ENCODE data around the gene GPR78. TPM values are rescaled to one million over a fixed set of nuclear protein-coding genes. Genes with fewer than 3 reads are reported as not detected.

GPR78 gene
- total RNA-seq, 1 donor from 2014 or later: 0.97 TPM

DNA sequence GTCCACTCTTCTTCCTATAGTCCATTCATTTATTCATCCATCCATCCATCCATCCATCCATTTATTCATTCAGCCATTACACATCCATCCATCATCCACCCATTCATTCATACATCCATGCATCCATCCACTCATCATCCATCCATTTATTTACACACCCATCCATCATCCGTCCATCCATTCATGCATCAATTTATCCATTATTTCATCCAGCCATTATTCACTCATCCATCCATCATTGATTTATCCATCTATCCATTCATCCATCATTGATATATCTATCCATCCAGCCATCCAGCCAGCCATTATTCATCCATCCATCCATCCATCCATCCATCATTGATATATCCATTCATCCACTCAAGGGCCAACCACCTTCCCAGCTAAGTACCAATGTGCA is 25.1 kb downstream of the GPR78 start:
- no peaks in the 10 kb centered on the region for H3K36me3 Mint-ChIP-seq
- no peak overlapping the region for H3K27ac Mint-ChIP-seq
- no peaks in the 10 kb centered on the region for H3K9me3 Mint-ChIP-seq
- DNase-seq (ENCODE audit: extremely low spot score, unreplicated experiment): no peak
- TF ChIP-seq, protein P1, sequence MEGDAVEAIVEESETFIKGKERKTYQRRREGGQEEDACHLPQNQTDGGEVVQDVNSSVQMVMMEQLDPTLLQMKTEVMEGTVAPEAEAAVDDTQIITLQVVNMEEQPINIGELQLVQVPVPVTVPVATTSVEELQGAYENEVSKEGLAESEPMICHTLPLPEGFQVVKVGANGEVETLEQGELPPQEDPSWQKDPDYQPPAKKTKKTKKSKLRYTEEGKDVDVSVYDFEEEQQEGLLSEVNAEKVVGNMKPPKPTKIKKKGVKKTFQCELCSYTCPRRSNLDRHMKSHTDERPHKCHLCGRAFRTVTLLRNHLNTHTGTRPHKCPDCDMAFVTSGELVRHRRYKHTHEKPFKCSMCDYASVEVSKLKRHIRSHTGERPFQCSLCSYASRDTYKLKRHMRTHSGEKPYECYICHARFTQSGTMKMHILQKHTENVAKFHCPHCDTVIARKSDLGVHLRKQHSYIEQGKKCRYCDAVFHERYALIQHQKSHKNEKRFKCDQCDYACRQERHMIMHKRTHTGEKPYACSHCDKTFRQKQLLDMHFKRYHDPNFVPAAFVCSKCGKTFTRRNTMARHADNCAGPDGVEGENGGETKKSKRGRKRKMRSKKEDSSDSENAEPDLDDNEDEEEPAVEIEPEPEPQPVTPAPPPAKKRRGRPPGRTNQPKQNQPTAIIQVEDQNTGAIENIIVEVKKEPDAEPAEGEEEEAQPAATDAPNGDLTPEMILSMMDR (conservative IDR thresholded peaks at IDR 0.05): no peak
- H3K4me1 Mint-ChIP-seq (ENCODE audit: unreplicated experiment): no peaks in the 10 kb centered on the region
- peaks cover 6% of the 10 kb centered on the region for H3K27me3 Mint-ChIP-seq
- no peak overlapping the region for H3K4me3 Mint-ChIP-seq

DNA sequence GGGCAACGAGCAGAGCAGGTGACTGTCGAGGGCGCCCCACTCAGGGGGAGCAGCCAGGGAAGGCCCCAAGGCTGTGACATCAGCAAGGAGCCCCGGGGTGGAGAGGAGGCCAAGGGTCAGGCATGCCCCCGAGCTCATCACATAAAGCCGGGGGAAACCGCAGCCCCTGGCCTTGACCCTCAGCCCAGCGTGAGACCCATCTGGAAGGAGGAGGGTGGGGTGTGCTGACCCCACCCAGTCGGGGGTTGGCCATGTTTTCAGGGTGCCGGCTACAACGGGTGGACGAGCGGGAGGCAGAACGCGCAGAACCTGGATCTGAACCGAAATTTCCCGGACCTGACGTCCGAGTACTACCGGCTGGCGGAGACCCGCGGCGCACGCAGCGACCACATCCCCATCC is 26.3 kb downstream of the GPR78 start:
- H3K9me3 Mint-ChIP-seq: no peaks in the 10 kb centered on the region
- H3K4me3 Mint-ChIP-seq: no peak overlapping the region
- DNase-seq (ENCODE audit: extremely low spot score, unreplicated experiment): no peak
- H3K36me3 Mint-ChIP-seq: no peaks in the 10 kb centered on the region
- H3K27me3 Mint-ChIP-seq: peaks cover 6% of the 10 kb centered on the region
- no peak overlapping the region for H3K27ac Mint-ChIP-seq
- TF ChIP-seq, protein P1 (conservative IDR thresholded peaks at IDR 0.05): no peak
- H3K4me1 Mint-ChIP-seq (ENCODE audit: unreplicated experiment): no peaks in the 10 kb centered on the region

DNA sequence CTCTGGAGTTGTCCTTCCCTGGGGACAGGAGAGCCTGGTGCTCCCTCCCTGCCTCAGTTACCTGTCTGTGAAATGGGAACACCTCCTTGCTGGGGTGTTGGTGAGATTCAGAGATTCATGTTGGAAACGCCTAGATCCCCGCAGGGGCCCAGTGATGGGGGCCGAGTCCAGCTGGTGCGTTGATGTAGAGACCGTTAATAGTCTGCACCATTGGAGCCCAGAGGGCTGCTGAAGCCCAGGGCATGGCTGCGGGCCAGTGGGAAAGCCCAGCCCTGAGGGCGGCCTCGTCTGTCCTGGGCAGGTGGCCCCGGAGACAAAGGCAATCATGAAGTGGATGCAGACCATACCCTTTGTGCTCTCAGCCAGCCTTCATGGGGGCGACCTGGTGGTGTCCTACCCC is 26.8 kb downstream of the GPR78 start:
- no peak for DNase-seq (ENCODE audit: extremely low spot score, unreplicated experiment)
- Mint-ChIP-seq H3K9me3 (no peaks in the 10 kb centered on the region), H3K4me3 (no peak overlapping the region), H3K27me3 (peaks cover 6% of the 10 kb centered on the region), H3K4me1 (ENCODE audit: unreplicated experiment) (no peaks in the 10 kb centered on the region), H3K27ac (no peak overlapping the region), H3K36me3 (no peaks in the 10 kb centered on the region)
- TF ChIP-seq, protein P1 (conservative IDR thresholded peaks at IDR 0.05): no peak

DNA sequence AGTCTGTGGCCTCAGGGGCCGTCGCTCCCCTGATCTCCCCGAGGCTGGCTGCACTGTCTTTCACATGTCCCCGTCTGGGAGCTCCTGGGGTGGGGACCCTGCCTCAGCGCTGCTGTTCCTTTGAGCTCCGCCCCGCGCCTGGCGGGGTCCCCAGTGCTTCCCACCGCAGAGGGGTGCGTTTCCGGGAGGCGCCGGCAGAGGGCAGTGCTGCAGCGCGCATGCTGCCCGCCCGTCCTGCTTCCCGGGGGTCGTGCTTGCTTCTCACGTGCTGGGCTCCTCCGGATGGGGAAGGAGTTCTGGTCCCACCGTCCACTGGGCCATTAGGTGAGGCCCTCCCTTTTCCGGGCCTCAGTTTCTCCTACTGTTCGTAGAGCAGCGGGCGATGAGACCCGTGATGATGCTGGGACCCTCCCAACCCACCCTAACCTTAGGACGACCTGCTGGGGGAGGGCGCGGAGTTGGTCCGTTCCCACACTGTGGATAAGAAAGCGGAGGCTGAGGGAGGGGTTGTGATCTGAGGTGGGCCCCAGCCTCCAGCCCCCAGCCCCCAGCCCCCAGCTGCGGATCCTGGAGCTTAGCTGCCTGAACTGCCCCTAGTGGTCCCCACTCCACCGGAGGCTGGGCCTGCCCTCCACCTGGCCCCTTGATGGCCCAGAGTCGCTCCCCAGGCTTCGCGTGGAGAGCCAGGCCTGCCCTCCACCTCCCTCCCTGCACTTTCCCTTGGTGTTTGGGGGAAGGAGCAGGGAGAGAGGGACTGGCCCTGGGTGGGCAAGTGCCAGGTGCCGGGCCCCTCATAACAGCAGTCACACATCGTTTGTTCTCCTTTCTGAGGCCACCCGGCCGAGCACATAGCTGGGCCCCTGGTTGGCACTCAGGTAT is 27.6 kb downstream of the GPR78 start:
- Mint-ChIP-seq H3K27me3 (peaks cover 6% of the 10 kb centered on the region), H3K4me3 (no peak overlapping the region), H3K27ac (no peak overlapping the region), H3K36me3 (no peaks in the 10 kb centered on the region), H3K4me1 (ENCODE audit: unreplicated experiment) (no peaks in the 10 kb centered on the region), H3K9me3 (no peaks in the 10 kb centered on the region)
- TF ChIP-seq, protein P1 (conservative IDR thresholded peaks at IDR 0.05): peak; percentile 99
- DNase-seq (ENCODE audit: extremely low spot score, unreplicated experiment): peak; percentile 86

DNA sequence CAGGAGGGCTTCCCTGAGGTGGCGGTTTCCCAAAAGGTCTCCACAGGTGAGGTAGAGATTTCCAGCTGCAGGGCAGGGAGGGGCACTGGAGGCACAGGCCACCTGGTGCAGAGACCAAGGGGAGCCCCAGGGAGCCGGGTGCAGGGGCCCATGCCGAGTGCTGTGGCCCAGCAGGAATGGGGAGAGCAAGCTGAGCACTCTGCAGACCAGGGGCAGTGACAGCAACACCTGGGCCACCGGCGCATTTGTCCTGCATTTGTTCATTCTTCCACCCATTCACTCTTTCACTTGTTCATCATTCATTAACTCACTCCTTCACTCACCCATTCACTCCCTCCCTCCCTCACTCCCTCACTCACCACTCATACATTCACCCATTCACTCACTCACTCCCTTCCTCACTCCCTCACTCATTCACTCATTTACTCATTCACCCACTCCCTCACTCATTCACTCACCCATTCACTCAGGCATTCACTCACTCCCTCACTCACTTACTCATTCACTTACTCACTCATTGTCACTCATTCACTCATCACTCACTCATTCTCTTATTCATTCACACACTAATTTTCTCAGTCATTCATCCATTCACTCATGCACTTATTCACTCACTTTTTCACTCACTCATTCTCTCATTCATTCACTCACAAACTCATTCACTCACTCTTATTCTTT is 28.7 kb downstream of the GPR78 start:
- no peaks in the 10 kb centered on the region for H3K9me3 Mint-ChIP-seq
- H3K36me3 Mint-ChIP-seq: no peaks in the 10 kb centered on the region
- H3K4me3 Mint-ChIP-seq: no peak overlapping the region
- no peak for DNase-seq (ENCODE audit: extremely low spot score, unreplicated experiment)
- H3K4me1 Mint-ChIP-seq (ENCODE audit: unreplicated experiment): no peaks in the 10 kb centered on the region
- peaks cover 6% of the 10 kb centered on the region for H3K27me3 Mint-ChIP-seq
- H3K27ac Mint-ChIP-seq: no peak overlapping the region
- TF ChIP-seq, protein P1 (conservative IDR thresholded peaks at IDR 0.05): no peak
